Subcutaneous adipose tissue (tissue), 4 donors: ENCODE results near the gene PECR. TPM values are rescaled to one million over a fixed set of nuclear protein-coding genes. Genes with fewer than 3 reads are reported as not detected.

Source experiments
- CTCF ChIP-seq: fragments of 450-650 bp; IDR thresholded peaks from one replicate; pipeline ENCODE4 v1.5.1; 2016; ENCODE audit warnings: low read depth, mild to moderate bottlenecking, control low read depth, antibody characterized with exemption, moderate library complexity
- total RNA-seq, 4 donors: library from RNA; depleted of rRNA; stranded (reverse); fragments of >200 nt; gene quantifications; one replicate each; pipeline ENCODE4 v1.1.0, GENCODE V29; 2016

PECR gene
- total RNA-seq, 4 donors from 2014 or later: 25.8 to 78.7 (median 44.0) TPM

- no peak for TF ChIP-seq CTCF
Observed at GRCh38 chr2:216075510-216076485, 5.8 kb downstream of the PECR start.

- TF ChIP-seq CTCF: no peak
Observed at GRCh38 chr2:216074794-216075193, 6.8 kb downstream of the PECR start.

DNA sequence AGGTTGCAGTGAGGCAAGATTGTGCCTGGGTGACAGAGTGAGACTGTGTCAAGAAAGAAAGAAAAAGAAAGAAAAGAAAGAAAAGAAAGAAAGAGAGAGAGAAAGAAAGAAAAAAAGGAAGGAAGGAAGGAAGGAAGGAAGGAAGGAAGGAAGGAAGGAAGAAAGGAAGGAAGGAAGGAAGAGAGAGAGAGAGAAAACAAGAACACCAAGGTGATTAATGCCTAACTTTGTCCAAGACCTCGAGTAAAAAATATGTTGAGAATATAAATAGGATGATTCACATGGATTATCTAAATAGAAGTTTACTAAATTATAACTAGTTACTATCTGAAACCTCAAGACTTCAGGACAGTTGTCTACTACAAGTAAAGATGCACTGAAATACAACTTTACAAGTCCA is 7.2 kb downstream of the PECR start:
- TF ChIP-seq CTCF: no peak

GRCh38 chr2:216073773-216074172 is 7.8 kb downstream of the PECR start:
- TF ChIP-seq CTCF: no peak

- no peak for TF ChIP-seq CTCF
Observed at GRCh38 chr2:216072473-216072872, 9.1 kb downstream of the PECR start.

- no peak for TF ChIP-seq CTCF
Observed at GRCh38 chr2:216071111-216071851, 10.3 kb downstream of the PECR start.

DNA sequence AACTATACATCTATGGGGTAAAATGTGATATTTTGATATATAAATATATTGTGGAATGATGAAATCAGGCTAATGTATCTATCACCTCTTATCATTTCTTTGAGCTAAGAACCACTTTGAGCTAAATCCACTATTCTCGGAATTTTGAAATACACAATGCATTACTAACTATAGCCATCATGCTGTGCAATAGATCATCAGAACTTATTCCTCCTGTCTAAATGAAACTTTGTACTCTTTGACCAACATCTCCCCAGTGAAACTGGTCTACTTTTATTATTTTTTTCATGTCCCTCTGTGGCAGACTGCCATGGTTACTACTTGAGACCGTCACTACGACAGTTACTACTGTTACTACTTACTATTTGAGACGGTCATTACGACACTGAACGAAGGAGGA is 11.4 kb downstream of the PECR start:
- no peak for TF ChIP-seq CTCF
